Ovary (tissue), 3 donors: ENCODE results near the gene GPX4.

Experiments used
- EP300 ChIP-seq: sonication (generic); formaldehyde crosslinking; IDR thresholded peaks from one replicate; pipeline ENCODE4 v1.6.1; 2017; ENCODE audit warnings: antibody characterized with exemption
- POLR2A ChIP-seq: fragments of 450-650 bp; IDR thresholded peaks from one replicate; pipeline ENCODE4 v1.6.1; 2017; ENCODE audit warnings: antibody characterized with exemption, mild to moderate bottlenecking, moderate library complexity
- TF ChIP-seq, protein P1 (sequence below), 3 donors: fragments of 450-650 bp in 2 of 3; fragments of 200-600 bp in 1 of 3; IDR thresholded peaks; one replicate each; pipeline versions ENCODE4 v1.5.1 to v1.8.0; 2016 to 2022; ENCODE audit warnings: antibody characterized with exemption in 3 of 3, mild to moderate bottlenecking in 1 of 3
- donor health status: DM: no; HTN: no; CAD: no.

DNA sequence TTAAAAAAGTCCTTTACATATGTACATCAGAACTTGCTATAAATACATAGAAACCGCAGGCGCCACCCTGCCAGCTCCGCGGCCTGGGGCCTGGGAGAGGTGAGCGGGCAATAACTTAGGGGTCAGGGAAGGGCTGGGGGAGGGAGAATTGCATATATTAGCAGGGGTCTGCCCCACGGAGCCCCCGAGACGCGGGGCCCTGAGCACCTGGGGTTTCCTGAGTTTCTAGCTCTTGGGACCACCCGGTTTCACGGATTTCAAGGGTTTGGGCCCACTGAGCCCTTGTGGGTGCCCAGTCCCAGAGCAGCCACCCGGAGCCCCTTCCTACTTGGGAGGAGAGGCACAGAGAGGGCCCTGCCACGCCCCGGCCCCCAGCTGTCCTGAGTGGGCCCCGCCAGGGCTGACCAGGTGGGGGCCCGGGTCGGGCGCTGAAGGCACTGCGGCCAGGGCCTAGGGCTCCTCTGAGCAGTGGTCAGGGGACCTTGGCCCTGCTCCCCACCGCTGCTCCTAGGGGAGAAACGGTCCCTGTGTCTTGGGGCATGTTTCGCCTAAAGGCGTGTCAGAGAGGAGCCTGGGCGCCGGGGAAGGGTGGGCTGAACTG, 4.0 kb downstream of the GPX4 start:
- TF ChIP-seq, protein P1, sequence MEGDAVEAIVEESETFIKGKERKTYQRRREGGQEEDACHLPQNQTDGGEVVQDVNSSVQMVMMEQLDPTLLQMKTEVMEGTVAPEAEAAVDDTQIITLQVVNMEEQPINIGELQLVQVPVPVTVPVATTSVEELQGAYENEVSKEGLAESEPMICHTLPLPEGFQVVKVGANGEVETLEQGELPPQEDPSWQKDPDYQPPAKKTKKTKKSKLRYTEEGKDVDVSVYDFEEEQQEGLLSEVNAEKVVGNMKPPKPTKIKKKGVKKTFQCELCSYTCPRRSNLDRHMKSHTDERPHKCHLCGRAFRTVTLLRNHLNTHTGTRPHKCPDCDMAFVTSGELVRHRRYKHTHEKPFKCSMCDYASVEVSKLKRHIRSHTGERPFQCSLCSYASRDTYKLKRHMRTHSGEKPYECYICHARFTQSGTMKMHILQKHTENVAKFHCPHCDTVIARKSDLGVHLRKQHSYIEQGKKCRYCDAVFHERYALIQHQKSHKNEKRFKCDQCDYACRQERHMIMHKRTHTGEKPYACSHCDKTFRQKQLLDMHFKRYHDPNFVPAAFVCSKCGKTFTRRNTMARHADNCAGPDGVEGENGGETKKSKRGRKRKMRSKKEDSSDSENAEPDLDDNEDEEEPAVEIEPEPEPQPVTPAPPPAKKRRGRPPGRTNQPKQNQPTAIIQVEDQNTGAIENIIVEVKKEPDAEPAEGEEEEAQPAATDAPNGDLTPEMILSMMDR (IDR thresholded peaks at IDR 0.05), result no peak
- TF ChIP-seq POLR2A (no peak), EP300 (no peak)
